ENCODE results near the gene SYF2.

Gene SYF2

DNA sequence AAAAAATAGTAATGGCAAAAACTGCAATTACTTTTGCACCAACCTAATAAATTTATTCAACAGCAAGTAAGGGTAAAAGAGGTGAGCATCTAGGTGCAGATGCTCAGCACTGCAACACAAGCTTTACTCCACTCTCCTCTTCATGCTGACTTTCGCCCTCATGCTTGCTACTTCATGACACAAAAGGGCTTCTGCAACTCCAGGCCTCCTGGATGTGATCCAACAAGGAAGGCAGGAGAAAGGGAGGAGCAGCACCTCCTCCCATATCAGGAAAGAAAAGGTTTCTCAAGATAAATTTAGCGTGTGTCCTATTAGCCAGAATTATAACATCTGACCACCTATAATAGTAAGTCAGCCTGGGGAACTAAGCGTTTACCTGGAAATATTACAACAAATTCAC lies 11.6 kb downstream of the SYF2 start:
- TF ChIP-seq CEBPB (IDR thresholded peaks at IDR 0.05) (no peak), NFIC (IDR thresholded peaks at IDR 0.05) (no peak), TAF1 (IDR thresholded peaks at IDR 0.05; ENCODE audit: low read depth) (no peak), EGR1 (IDR thresholded peaks at IDR 0.05) (no peak), TEAD4 (IDR thresholded peaks at IDR 0.05) (no peak), YY1 (IDR thresholded peaks at IDR 0.05; ENCODE audit: low read depth) (no peak), RAD21 (IDR thresholded peaks at IDR 0.05; ENCODE audit: low read depth) (no peak), CREB1 (IDR thresholded peaks at IDR 0.05; ENCODE audit: low read depth) (no peak), FOXM1 (IDR thresholded peaks at IDR 0.05; ENCODE audit: borderline replicate concordance, low read depth) (no peak), ZBTB7A (IDR thresholded peaks at IDR 0.05; ENCODE audit: low read depth) (no peak), TCF12 (IDR thresholded peaks at IDR 0.05; ENCODE audit: low read depth) (no peak)
- TF ChIP-seq, protein P1, sequence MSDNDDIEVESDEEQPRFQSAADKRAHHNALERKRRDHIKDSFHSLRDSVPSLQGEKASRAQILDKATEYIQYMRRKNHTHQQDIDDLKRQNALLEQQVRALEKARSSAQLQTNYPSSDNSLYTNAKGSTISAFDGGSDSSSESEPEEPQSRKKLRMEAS (IDR thresholded peaks at IDR 0.05), result no peak
- TF ChIP-seq, protein P2, sequence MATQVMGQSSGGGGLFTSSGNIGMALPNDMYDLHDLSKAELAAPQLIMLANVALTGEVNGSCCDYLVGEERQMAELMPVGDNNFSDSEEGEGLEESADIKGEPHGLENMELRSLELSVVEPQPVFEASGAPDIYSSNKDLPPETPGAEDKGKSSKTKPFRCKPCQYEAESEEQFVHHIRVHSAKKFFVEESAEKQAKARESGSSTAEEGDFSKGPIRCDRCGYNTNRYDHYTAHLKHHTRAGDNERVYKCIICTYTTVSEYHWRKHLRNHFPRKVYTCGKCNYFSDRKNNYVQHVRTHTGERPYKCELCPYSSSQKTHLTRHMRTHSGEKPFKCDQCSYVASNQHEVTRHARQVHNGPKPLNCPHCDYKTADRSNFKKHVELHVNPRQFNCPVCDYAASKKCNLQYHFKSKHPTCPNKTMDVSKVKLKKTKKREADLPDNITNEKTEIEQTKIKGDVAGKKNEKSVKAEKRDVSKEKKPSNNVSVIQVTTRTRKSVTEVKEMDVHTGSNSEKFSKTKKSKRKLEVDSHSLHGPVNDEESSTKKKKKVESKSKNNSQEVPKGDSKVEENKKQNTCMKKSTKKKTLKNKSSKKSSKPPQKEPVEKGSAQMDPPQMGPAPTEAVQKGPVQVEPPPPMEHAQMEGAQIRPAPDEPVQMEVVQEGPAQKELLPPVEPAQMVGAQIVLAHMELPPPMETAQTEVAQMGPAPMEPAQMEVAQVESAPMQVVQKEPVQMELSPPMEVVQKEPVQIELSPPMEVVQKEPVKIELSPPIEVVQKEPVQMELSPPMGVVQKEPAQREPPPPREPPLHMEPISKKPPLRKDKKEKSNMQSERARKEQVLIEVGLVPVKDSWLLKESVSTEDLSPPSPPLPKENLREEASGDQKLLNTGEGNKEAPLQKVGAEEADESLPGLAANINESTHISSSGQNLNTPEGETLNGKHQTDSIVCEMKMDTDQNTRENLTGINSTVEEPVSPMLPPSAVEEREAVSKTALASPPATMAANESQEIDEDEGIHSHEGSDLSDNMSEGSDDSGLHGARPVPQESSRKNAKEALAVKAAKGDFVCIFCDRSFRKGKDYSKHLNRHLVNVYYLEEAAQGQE (IDR thresholded peaks at IDR 0.05; ENCODE audit: low read depth), result no peak

DNA sequence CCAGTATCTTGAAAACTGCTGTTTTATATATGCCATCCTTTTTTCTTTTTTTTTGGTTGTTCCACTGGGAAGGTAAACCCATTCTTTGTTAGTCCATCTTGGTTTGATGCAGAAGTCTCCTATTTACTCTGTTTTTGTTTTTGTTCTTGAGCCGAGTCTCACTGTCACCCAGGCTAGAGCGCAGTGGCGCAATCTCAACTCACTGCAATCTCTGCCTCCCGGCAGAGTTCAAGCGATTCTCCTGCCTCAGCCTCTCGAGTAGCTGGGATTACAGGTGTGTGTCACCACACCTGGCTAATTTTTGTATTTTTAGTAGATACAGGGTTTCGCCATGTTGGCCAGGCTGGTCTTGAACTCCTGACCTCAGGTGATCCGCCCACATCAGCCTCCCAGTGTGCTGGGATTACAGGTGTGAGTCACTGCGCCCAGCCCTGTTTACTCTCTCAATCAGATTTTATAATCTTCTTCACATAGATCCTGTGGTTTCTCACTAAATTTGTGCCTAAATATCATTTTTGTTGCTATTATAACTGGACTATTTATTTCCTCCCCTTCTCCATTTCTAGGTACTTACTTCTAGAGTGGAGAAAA lies 12.5 kb downstream of the SYF2 start:
- TF ChIP-seq, protein P1 (IDR thresholded peaks at IDR 0.05), result no peak
- TF ChIP-seq TCF12 (IDR thresholded peaks at IDR 0.05; ENCODE audit: low read depth) (no peak), RAD21 (IDR thresholded peaks at IDR 0.05; ENCODE audit: low read depth) (no peak), EGR1 (IDR thresholded peaks at IDR 0.05) (no peak), FOXM1 (IDR thresholded peaks at IDR 0.05; ENCODE audit: borderline replicate concordance, low read depth) (no peak), ZBTB7A (IDR thresholded peaks at IDR 0.05; ENCODE audit: low read depth) (no peak), CEBPB (IDR thresholded peaks at IDR 0.05) (no peak), CREB1 (IDR thresholded peaks at IDR 0.05; ENCODE audit: low read depth) (no peak), TEAD4 (IDR thresholded peaks at IDR 0.05) (no peak), YY1 (IDR thresholded peaks at IDR 0.05; ENCODE audit: low read depth) (no peak)
- TF ChIP-seq, protein P3, sequence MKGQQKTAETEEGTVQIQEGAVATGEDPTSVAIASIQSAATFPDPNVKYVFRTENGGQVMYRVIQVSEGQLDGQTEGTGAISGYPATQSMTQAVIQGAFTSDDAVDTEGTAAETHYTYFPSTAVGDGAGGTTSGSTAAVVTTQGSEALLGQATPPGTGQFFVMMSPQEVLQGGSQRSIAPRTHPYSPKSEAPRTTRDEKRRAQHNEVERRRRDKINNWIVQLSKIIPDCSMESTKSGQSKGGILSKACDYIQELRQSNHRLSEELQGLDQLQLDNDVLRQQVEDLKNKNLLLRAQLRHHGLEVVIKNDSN (IDR thresholded peaks at IDR 0.05), result no peak

DNA sequence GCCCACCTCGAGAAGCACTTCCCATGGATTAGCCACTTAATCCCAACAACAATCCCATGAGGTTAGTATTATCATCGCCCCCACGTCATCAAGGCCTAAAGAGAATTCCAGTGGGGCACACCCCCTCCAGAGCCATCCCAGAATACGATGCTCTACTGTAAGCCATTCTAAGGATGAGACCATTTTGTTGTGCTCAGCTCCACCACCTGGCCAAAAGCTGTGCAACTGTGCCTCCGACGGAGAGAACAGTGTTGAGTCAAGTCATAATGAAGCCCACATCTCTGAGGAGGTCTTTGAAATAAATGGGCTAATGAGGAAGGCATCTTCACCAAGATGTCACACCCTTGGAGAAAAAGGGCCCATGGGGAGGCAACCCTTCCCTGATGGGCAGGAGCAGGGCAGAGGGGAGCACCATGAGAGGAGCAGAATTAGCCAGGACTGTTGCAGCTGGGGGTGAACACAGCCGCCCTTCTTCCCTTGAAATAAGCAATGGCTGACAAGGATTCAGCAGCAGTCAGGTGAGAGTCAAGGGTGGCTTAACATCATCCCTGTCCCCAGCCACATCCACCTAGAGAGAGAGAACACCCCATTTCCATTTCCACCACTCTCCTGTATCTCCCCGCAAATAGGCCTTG lies 14.6 kb downstream of the SYF2 start:
- TF ChIP-seq TCF12 (IDR thresholded peaks at IDR 0.05; ENCODE audit: low read depth), result no peak
- no peak for TF ChIP-seq ZBTB7A (IDR thresholded peaks at IDR 0.05; ENCODE audit: low read depth)
- no peak for TF ChIP-seq FOXM1 (IDR thresholded peaks at IDR 0.05; ENCODE audit: borderline replicate concordance, low read depth)
- TF ChIP-seq, protein P1 (IDR thresholded peaks at IDR 0.05), result no peak

DNA sequence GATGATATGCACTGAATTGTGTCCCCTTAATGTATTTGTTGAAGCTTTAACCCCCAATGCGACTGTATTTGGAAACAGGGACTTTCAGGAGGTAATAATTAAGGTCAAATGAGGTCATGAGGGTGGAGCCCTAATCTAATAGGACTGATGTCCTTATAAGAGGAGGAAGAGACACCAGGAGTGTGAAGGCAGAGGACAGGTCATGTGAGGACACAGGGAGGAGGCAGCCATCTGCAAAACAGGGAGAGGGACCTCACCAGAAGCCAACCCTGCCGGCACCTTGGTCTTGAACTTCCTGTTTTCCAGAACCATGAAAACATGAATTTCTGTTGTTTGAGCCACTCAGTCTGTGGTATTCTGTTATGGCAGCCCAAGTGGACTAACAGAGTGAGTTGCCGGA lies 15.3 kb downstream of the SYF2 start:
- TF ChIP-seq RAD21 (IDR thresholded peaks at IDR 0.05; ENCODE audit: low read depth), result no peak
- no peak for TF ChIP-seq EGR1 (IDR thresholded peaks at IDR 0.05)

DNA sequence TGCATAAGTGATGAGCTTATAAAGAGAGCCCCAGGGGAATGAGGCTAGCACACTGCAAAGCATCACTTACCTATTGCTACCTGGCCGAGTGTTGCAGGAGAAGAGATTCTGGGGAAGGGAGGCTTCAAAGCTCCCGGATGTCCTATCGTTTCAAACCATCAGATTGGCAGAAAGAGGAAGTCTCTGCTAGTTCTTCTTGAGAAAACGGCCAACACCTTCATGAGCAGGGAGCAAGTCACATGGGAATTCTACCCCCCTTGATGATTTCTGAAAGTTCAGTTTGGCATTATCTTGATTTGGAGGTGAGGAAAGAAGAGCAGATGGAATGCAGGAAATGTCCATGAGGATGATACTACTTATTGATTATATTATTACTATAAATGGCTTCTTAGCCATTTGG lies 16.2 kb downstream of the SYF2 start:
- TF ChIP-seq YY1 (IDR thresholded peaks at IDR 0.05; ENCODE audit: low read depth) (no peak), TEAD4 (IDR thresholded peaks at IDR 0.05) (no peak), TAF1 (IDR thresholded peaks at IDR 0.05; ENCODE audit: low read depth) (no peak), FOXM1 (IDR thresholded peaks at IDR 0.05; ENCODE audit: borderline replicate concordance, low read depth) (no peak), CEBPB (IDR thresholded peaks at IDR 0.05) (no peak), EP300 (IDR thresholded peaks at IDR 0.05; ENCODE audit: borderline replicate concordance) (no peak), EGR1 (IDR thresholded peaks at IDR 0.05) (no peak), CREB1 (IDR thresholded peaks at IDR 0.05; ENCODE audit: low read depth) (no peak), RAD21 (IDR thresholded peaks at IDR 0.05; ENCODE audit: low read depth) (no peak), NFIC (IDR thresholded peaks at IDR 0.05) (no peak), ZBTB7A (IDR thresholded peaks at IDR 0.05; ENCODE audit: low read depth) (no peak), TCF12 (IDR thresholded peaks at IDR 0.05; ENCODE audit: low read depth) (no peak)
- TF ChIP-seq, protein P3 (IDR thresholded peaks at IDR 0.05), result no peak
- TF ChIP-seq, protein P2 (IDR thresholded peaks at IDR 0.05; ENCODE audit: low read depth), result no peak
- TF ChIP-seq, protein P1 (IDR thresholded peaks at IDR 0.05), result no peak
